PC-9 (cell line): Measurements from ENCODE around the gene LAMA5. TPM values are rescaled to one million over a fixed set of nuclear protein-coding genes. Genes with fewer than 3 reads are reported as not detected.
A peak's percentile ranks its signal among the peaks of the same experiment; 100 is the strongest.

Experiments
- BruUV-seq: library from RNA; stranded (reverse); fragments of 400-500 nt; replicated peaks from 2 replicates; lab custom pipeline; 2021; lab: Mats Ljungman, UMichigan
- CTCF ChIA-PET: fragments of 300-600 bp; sonication (Branson Sonifier 250); formaldehyde crosslinking; loops from one replicate; lab custom pipeline; 2022; ENCODE audit warnings: antibody characterized with exemption; lab: Charles Lee
- POLR2A ChIA-PET: fragments of 300-600 bp; sonication (Branson Sonifier 250); formaldehyde crosslinking; loops from one replicate; lab custom pipeline; 2022; ENCODE audit warnings: antibody characterized with exemption; ENCODE audit not compliant: unreplicated experiment; lab: Charles Lee
- DNase-seq, 2 experiments: peaks; one replicate each; pipeline versions ENCODE4 v3.0.0 to v3.0.0-alpha.2; 2015 to 2022; ENCODE audit warnings: mixed read lengths in 1 of 2
- H2AFZ ChIP-seq: fragments of 200-600 bp; sonication (generic); 2 replicates; pipeline ENCODE4 v1.8.1; 2017; ENCODE audit warnings: antibody characterized with exemption
- H3F3A ChIP-seq: fragments of 200-600 bp; sonication (generic); 2 replicates; pipeline ENCODE4 v1.8.1; 2017; ENCODE audit warnings: antibody characterized with exemption, mild to moderate bottlenecking, low read depth; ENCODE audit not compliant: insufficient read depth
- H3K27ac ChIP-seq: fragments of 200-600 bp; sonication (generic); 2 replicates; pipeline ENCODE4 v1.6.1; 2016; ENCODE audit warnings: mixed run types
- H3K27me3 ChIP-seq: fragments of 200-600 bp; sonication (generic); 2 replicates; pipeline ENCODE4 v1.6.1; 2016; ENCODE audit warnings: low read depth, mixed run types; ENCODE audit not compliant: insufficient read depth
- H3K36me3 ChIP-seq: fragments of 200-600 bp; sonication (generic); 2 replicates; pipeline ENCODE4 v1.6.1; 2016; ENCODE audit warnings: low read depth, mixed run types
- H3K4me1 ChIP-seq: fragments of 200-600 bp; sonication (generic); replicated peaks from 2 replicates; pipeline ENCODE4 v1.6.1; 2016; ENCODE audit warnings: mixed run types; ENCODE audit not compliant: insufficient read depth
- H3K4me2 ChIP-seq: fragments of 200-600 bp; sonication (generic); 2 replicates; pipeline ENCODE4 v1.6.1; 2017; ENCODE audit warnings: mixed run types
- H3K4me3 ChIP-seq: fragments of 200-600 bp; sonication (generic); 2 replicates; pipeline ENCODE4 v1.6.1; 2016; ENCODE audit warnings: mixed run types
- H3K79me2 ChIP-seq: fragments of 200-600 bp; sonication (generic); 2 replicates; pipeline ENCODE4 v1.6.1; 2017; ENCODE audit warnings: low read depth, mixed run types
- H3K9me2 ChIP-seq: fragments of 200-600 bp; sonication (generic); 2 replicates; pipeline ENCODE4 v1.8.1; 2017; ENCODE audit warnings: mild to moderate bottlenecking; ENCODE audit not compliant: insufficient read depth
- H3K9me3 ChIP-seq: fragments of 200-600 bp; sonication (generic); 2 replicates; pipeline ENCODE4 v1.8.1; 2016; ENCODE audit warnings: low read depth; ENCODE audit not compliant: insufficient read depth
- H4K20me1 ChIP-seq: fragments of 200-600 bp; sonication (generic); 2 replicates; pipeline ENCODE4 v1.8.1; 2017; ENCODE audit not compliant: insufficient read depth
- CTCF ChIP-seq: fragments of 200-600 bp; sonication (generic); conservative IDR thresholded peaks from 2 replicates; pipeline ENCODE4 v1.6.1; 2017; ENCODE audit warnings: mixed run types, antibody characterized with exemption, mild to moderate bottlenecking, moderate library complexity
- EZH2 ChIP-seq: fragments of 200-600 bp; sonication (generic); IDR thresholded peaks from 2 replicates; pipeline ENCODE4 v1.8.0; 2017; ENCODE audit warnings: antibody characterized with exemption, low read depth
- intact Hi-C: fragments of 100-400 bp; cut with micrococcal nuclease; formaldehyde crosslinking; loops from one replicate; pipeline ENCODE4 v1.10.0; 2022; ENCODE audit not compliant: unreplicated experiment
- total RNA-seq: library from RNA; stranded (reverse); gene quantifications from 2 replicates; pipeline ENCODE4 v1.2.3, GENCODE V29; 2021

LAMA5 gene
- total RNA-seq, 1 experiment from 2014 or later, result 700 TPM

GRCh38 chr20:62351469-62352401, 15.4 kb downstream of the LAMA5 start:
- Histone ChIP-seq H3K27me3 (no peaks in the 10 kb centered on the region), H3K36me3 (peaks cover 23% of the 10 kb centered on the region), H3K4me1 (peaks cover 71% of the 10 kb centered on the region), H3K9me2 (no peaks in the 10 kb centered on the region), H3K27ac (peak overlapping the region; percentile 87), H3K4me2 (peak overlapping the region; percentile 67), H4K20me1 (peaks cover 41% of the 10 kb centered on the region), H3K9me3 (no peaks in the 10 kb centered on the region), H3K4me3 (no peak overlapping the region; the same call in 1 of the 2 replicates), H2AFZ (no peak overlapping the region), H3K79me2 (peaks cover 85% of the 10 kb centered on the region), H3F3A (peaks cover 83% of the 10 kb centered on the region)
- DNase-seq, result no peak
- TF ChIP-seq EZH2 (no peak), CTCF (no peak)
- ChIA-PET CTCF (interaction anchor here (0.6 to 1.3 kb wide), 2 partner anchors 14 to 24 kb away, joined by 3 to 6 read pairs; no protein-coding TSS in a partner anchor), POLR2A (interaction anchor here (0.7 to 1.0 kb wide), 2 partner anchors 18 to 31 kb away, joined by 6 read pairs; no protein-coding TSS in a partner anchor)
- intact Hi-C loops, result loop anchor here (2.0 kb wide), 1 partner anchor 31 kb away; no protein-coding TSS in a partner anchor
- no TSS peak for BruUV-seq

- peaks cover 85% of the 10 kb centered on the region for H3K79me2 ChIP-seq
- H3K9me2 ChIP-seq, result no peaks in the 10 kb centered on the region
- H3K4me2 ChIP-seq, result peak overlapping the region; percentile 67
- CTCF ChIA-PET, result interaction anchor here (0.7 to 1.3 kb wide), 6 partner anchors 8 to 32 kb away, joined by 3 to 17 read pairs (median 4); no protein-coding TSS in a partner anchor
- peaks cover 31% of the 10 kb centered on the region for H3K36me3 ChIP-seq
- no peak overlapping the region for H2AFZ ChIP-seq
- POLR2A ChIA-PET, result interaction anchor here (0.6 to 1.8 kb wide), 7 partner anchors 8 to 425 kb away, joined by 3 to 41 read pairs (median 21); partner anchors contain the start of gene RPS21
- no peaks in the 10 kb centered on the region for H3K9me3 ChIP-seq
- H3K27me3 ChIP-seq, result no peaks in the 10 kb centered on the region
- peak overlapping the region; percentile 12; the same call in 1 of the 2 replicates for H3K4me3 ChIP-seq
- H3F3A ChIP-seq, result peaks cover 83% of the 10 kb centered on the region
- no peak for TF ChIP-seq EZH2
- no peak for TF ChIP-seq CTCF
- peak overlapping the region; percentile 87 for H3K27ac ChIP-seq
- DNase-seq, result peak in 1 of 2 experiments; percentile 80
- H3K4me1 ChIP-seq, result peaks cover 62% of the 10 kb centered on the region
- intact Hi-C loops, result loop anchor here (1.0 to 2.0 kb wide), 5 partner anchors 8 to 45 kb away; no protein-coding TSS in a partner anchor
- peaks cover 38% of the 10 kb centered on the region for H4K20me1 ChIP-seq
- BruUV-seq, result TSS peak; percentile 76
Measured at GRCh38 chr20:62350629-62351422, 16.3 kb downstream of the LAMA5 start.
